ENCODE results near the gene SLC29A1.

SLC29A1 gene

GRCh38 chr6:44224029-44224964 lies 902 bp downstream of the SLC29A1 start:
- DNase-seq: no peak

- no peak for DNase-seq
These were observed 1.5 kb downstream of the SLC29A1 start for GRCh38 chr6:44224965-44225305.

GRCh38 chr6:44225579-44226325 lies 2.4 kb downstream of the SLC29A1 start:
- no peak for DNase-seq

GRCh38 chr6:44226368-44227147 lies 3.2 kb downstream of the SLC29A1 start:
- no peak for DNase-seq

- DNase-seq: no peak
These were observed 3.9 kb downstream of the SLC29A1 start for GRCh38 chr6:44227148-44227793.

- DNase-seq: no peak
These were observed 4.6 kb downstream of the SLC29A1 start for GRCh38 chr6:44228031-44228430.

GRCh38 chr6:44228433-44228832 lies 5.0 kb downstream of the SLC29A1 start:
- DNase-seq: no peak

GRCh38 chr6:44228836-44229235 lies 5.4 kb downstream of the SLC29A1 start:
- DNase-seq: no peak

GRCh38 chr6:44229376-44230033 lies 6.1 kb downstream of the SLC29A1 start:
- DNase-seq: no peak

GRCh38 chr6:44230034-44230675 lies 6.8 kb downstream of the SLC29A1 start:
- no peak for DNase-seq

- DNase-seq: peak; percentile 52
These were observed 8.0 kb downstream of the SLC29A1 start for GRCh38 chr6:44231426-44231825.

- no peak for DNase-seq
These were observed 9.5 kb downstream of the SLC29A1 start for GRCh38 chr6:44232676-44233566.

GRCh38 chr6:44233567-44234100 lies 10.2 kb downstream of the SLC29A1 start:
- peak; percentile 75 for DNase-seq

- peak; percentile 23 for DNase-seq
These were observed 11.0 kb downstream of the SLC29A1 start for GRCh38 chr6:44234101-44235025.

- DNase-seq: no peak
These were observed 11.9 kb downstream of the SLC29A1 start for GRCh38 chr6:44235269-44235668.

- no peak for DNase-seq
These were observed 12.6 kb downstream of the SLC29A1 start for GRCh38 chr6:44235891-44236516.

GRCh38 chr6:44237021-44237812 lies 13.8 kb downstream of the SLC29A1 start:
- peak; percentile 94 for DNase-seq
